HG02623 (cell line): ENCODE measurements around the gene FLT3.
"Not testable (repeated sequence)": the region's sequence is repeated elsewhere in the genome, so short reads cannot be mapped to it uniquely, and the experiment has no call there.

Experiments used
- ATAC-seq: cut with Tn5 transposase; IDR thresholded peaks from one replicate; pipeline ENCODE4 v1.9.1; 2021; ENCODE audit warnings: moderate library complexity; ENCODE audit not compliant: unreplicated experiment

The FLT3 gene

DNA sequence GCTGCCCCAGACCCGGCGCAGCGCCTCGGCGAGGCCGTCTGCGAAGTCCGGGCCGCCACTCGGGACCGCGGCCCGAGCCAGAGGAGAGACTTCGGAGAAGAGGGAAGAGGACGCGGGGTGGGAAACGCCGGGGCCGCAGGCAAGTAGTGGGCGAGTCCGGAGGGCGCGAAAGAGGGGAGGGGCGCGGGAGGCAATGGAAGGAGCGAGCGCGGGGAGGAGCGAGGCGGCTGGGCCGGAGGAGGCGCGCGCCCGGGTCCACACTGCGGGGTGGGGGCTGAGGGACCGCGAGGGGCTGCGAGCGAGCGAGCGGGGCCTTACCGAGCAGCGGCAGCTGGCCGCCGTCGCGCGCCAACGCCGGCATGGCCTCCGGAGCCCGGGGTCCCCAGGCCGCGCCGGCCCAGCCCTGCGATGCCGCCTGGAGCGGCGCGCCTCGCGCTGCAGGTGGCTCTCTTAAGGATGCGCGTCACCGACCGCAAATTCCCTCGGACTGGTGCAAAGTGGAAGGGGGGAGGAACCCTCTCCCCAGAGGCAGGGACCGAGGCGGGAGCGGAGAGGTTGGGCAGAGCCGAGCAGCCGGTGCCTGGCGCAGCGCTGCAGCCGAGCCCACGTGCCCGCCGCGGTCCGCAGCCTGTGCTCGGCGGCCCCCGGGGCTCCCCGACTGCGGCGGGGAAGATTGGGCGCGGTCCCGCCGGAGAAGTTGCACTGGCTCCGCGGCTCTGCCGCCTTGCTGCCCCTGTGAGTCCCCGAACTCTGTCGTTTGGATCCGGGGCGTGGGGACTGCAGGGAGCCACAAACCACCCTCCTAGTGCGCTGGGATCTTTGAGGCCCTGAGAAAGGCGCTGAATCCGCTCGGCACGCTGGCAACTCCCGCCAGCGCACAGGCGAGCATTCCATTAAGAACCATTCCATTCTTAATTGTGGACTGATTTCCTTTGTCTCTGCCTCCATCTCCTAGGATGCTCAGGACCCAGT lies at the start of gene FLT3:
TSS of gene FLT3 (minus strand) at position 427 of the 972 bp plus-strand sequence. CDS start at position 361, 66 bp downstream.
- ATAC-seq = no peak

DNA sequence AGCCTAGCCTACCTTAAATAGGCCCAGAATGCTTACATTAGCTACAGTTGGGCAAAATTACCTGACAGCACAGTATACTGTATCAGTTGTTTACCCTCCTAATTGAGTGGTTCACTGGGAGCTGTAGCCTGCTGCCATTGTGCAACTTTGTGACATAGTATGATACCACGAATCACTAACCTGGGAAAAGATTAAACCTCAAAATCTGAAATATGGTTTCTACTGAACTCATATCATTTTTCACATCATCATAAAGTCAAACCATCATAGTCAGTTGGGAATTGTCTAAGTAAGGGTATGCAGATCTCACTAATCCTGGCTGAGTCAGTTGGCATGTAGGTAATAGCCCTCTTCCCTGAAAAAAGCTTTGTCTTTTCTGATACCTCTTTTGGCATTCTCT lies 47.1 kb upstream of the FLT3 start:
- ATAC-seq = no peak

DNA sequence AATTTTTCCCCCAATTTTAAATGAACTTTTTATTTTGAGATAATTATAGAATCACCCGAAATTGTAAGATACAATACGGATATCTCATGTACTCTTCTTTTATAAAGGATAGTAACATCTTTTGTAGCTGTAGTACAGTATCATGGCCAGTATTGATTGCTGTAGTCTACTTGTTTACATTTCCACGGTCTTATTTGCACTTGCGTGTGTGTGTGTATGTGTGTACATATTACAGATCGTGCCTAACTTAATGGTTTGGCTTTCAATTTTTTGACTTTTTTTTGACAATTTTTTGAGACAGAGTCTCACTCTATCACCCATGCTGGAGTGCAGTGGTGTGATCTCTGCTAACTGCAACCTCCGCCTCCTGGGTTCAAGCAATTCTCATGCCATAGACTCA lies 44.7 kb upstream of the FLT3 start:
- ATAC-seq = no peak

DNA sequence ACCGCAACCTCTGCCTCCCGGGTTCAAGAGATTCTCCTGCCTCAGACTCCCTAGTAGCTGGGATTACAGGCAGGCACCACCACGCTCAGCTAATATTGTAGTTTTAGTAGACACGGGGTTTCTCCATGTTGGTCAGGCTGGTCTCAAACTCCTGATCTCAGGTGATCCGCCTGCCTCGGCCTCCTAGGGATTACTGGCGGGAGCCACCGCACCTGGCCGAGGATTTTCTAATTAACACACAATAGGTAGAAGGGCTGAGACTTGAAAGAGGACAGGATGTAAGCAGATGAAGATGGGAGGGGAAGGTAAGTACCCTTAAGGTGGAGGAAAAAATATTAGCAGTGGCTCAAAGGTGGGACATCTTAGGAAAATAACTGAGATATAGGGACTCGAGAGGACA lies 41.2 kb upstream of the FLT3 start:
- ATAC-seq = not testable (repeated sequence)

DNA sequence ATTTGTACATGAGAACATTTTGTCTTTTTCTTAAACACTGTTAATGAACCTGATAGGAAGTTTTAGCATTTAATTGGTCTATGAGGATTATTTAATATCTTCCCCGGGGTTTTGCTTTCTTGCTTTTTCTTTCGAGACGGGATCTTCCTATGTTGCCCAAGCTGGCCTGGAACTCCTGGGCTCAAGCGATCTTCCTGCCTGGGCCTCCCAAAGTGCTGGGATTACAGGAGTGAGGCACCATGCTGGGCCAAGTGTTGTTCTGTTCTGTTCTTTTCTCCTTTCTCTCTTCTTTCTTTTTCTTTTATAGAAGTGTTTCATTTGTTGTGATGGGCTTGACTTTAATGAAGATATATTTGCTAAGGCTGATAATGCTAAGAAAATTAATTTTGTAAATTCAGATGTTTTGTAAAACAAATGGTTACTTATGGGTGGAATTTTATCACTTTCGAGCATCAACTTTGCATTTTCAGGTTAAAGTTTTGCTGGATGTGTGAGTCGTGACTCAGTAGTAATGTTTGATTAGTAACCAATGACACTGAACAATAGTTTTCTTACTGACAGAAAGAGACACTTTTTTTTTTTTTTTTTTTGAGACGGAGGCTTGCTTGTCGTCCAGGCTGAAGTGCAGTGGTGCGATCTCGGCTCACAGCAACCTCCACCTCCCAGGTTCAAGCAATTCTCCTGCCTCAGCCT lies 40.2 kb upstream of the FLT3 start:
- ATAC-seq = no peak

DNA sequence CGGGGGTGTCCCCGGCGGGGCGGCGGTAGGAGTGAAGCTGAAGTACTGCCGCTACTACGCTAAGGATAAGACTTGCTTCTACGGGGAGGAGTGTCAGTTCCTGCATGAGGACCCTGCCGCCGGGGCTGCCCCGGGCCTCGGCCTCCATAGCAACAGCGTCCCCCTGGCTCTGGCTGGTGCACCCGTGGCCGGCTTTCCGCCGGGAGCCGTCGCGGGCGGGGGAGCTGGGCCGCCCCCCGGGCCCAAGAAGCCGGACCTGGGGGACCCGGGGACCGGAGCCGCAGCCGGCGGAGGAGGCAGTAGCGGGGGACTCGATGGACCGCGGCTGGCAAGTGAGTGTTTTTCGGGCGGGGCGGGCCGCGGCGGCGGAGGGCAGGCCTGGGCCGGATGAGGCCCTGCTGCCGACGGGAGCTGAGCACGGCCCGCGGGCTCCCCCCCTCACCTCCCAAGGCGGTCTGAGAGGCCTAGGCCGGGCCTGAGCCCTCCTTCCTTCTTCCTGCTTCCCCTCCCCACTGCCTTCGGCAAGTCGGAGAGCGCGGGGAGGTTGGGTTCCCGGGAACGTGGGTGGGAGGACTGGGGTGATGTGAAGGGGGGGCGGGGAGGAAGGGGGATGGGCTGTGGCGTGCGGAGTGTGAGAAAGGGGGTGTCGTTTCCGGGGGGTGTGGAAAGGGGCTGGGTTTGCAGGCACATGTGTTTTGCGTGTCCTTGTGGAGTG lies 38.5 kb upstream of the FLT3 start:
- peak; percentile 34 for ATAC-seq

DNA sequence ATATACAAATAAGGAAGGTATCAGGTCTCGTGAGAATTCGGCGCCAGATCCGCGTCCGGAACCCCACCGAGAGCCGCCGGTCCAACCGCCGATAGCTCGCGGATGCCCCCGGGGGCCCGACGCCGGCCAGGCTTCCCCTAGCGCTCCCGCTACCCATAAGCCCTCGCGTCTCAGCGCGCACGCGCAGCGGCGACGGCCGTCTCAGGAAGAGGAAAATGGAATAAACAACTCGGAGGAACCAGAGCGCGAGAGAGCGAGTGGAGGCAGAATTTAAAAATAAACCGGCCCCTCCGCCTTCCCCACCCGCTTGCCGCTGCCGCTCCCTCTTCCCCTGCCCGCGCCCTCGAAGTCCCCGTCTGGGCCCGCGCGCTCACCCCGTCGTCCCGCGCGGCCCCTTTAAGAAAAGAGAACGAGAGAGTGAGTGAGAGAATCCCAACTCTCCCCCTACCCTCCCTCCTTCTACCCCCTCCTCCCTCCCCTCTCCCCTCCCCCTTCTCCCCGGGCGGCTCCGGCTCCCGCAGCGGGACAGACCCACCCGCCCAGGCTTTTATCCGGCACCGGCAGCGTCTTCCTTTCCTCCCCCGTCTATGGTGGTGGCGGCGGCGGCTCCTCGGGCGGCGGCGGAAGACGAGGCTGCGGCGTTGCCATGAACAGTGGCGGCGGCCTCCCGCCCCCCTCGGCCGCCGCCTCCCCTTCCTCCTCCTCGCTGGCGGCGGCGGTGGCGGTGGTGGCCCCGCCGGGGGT lies 37.8 kb upstream of the FLT3 start, which contains the start of gene PAN3:
TSS of gene PAN3 (plus strand) at position 534 of the 744 bp plus-strand sequence. CDS start at position 647, 113 bp downstream.
- peak; percentile 56 for ATAC-seq

DNA sequence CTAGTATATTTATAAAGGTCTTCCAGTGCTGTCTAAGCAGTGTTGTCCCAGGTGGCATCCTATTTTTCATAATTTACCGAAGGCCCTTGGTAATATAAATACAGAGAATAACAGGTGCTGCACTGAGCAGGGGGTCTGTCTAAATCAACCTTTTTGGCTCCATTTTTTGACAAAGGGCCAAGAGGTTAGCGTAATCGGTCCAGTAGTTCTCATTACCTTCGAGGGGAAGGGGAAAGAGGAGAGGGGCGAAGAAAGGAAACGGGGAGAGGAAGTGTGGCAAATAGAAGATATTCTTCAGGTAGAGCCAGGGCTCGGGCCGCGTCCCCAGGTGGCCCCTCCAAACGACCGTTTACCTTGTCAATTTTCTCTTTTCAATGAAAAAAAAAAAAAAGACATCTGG lies 37.2 kb upstream of the FLT3 start:
- no peak for ATAC-seq

DNA sequence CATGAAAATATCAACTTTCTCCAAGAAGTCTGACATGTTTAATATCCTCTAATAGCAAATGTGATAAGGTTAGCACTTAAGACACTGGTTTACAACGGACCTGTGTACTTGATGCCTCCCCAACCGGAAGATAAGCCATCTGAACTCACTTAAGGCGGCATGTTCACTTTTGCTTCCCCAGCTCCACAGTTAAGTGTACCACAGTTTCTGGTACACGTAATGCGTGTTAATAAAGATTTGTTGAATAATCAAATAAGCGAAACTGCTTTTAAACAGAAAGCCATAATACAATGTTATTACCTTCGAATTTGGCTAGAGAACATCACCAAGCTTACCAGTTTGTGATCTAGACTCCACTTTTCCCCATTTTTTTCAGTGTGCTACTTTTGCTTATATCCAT lies 36.5 kb upstream of the FLT3 start:
- no peak for ATAC-seq

DNA sequence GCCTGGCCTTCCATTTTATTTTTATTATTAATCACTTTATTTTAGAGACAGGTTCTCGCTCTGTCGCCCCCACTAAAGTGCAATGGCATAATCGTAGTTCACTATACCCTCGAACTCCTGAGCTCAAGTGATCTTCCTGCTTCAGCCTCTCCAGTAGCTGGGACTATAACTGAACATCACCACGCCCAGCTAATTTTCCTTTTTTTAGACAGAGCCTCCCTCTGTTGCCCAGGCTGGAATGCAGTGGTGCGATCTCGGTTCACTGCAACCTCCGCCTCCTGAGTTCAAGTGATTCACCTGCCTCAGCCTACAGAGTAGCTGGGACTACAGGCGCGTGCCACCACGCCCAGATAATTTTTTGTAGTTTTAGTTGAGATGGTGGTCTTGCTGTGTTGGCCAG lies 31.3 kb upstream of the FLT3 start:
- ATAC-seq = no peak

DNA sequence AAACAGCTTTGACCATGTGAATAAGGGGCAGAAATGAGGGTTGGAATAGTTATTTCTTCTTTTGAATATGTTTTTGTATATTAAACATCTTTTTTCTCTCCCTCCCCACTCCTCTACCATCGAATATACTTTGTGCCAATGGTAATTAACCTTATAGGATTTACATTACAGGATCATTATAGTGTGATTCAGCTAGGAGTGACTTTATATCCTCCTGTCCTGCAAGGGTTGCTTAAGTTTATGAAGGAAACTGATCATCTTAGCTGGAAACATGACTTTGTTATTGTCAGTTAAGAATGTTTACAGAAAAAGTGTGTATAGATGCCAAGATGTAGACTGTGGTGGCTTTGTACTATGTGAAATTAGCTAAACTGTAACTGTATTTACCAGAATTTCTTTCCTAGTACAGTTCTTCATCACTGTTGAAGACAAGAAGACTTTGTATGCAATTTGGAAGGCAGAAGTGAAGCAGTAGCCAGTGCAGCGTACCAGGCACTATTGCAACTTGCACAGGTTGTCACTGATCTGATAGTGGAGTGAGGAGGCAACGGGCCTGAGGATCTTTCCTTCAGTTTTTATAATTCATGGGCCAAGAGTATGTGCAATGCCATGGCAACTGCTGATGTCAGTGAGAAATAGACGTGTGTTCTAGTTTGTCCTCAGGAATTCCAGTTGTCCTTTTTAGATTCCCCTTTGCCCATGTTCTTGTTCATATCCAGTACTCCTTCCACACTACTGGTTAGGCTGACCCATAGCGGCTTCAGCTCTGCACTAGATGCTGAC lies 29.7 kb upstream of the FLT3 start:
- ATAC-seq = no peak

DNA sequence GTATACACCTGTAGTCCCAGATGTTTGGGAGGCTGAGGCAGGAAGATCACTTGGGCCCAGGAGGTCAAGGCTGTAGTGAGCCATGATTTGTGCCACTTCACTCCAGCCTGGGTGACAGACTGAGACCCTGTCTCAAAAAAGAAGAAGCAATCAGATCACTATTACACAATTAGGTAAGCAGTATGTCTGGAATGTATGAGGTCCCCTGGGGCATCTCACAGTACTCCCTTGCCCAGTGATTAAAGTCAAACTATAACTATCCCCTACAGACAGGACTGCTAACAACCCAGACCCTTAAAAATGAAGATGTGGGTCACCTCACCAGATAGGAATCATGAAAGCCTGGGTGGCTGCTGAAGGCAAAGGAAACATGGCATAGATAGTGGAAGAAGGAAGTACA lies 28.6 kb upstream of the FLT3 start:
- ATAC-seq = no peak

DNA sequence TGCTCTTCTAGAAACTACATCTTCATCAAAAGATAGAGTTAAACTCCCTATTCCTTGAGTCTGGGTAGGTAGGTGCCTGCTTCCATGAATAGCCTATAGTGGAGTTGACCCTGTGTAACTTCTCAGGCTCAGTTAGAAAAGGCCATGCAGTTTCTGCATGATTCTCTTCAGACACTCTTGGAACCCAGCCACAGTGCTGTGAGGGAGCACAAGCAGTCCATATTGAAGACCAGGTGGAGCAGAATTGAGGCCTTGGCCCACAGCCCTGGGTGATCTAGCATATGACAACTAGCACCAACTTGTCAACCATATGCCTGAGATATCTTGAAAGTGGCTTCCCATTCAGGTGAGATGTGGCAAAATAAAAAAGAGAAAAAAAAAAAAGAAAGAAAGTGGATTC lies 27.7 kb upstream of the FLT3 start:
- ATAC-seq = no peak

DNA sequence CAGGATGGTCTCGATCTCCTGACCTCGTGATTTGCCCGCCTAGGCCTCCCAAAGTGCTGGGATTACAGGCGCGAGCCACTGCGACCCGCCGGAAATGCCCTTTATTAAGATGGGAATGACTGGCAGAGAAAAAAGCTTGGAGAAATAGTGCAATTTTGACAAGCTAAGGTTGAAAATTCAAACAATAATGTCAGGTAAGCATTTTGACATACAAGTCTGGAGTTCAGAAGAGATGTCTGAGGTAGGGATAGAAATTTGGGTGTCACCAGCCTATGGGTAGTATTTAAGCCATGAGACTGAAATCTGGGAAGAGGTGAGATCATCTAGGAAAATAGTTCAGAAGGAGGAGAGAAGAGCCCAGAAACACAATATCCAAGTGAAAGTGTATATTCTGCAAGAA lies 20.8 kb upstream of the FLT3 start:
- ATAC-seq = no peak

DNA sequence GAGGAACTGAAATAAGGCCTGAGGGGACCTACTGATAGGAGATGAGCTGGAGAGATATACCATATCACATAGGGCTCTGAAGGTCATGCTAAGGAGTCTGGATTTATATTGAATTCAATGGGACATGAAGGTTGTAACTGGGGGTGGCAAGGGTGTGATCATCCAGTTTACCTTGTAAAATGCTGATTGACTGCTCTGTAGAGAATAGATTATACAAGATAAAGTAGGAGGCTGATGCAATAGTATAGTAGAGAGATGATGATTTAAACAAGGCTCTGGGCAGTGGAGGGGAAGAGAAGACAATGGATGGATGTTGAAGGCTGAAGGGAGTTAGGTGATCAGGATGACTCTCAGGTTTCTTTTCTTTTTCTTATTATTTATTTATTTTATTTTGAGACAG lies 19.9 kb upstream of the FLT3 start:
- ATAC-seq = no peak

DNA sequence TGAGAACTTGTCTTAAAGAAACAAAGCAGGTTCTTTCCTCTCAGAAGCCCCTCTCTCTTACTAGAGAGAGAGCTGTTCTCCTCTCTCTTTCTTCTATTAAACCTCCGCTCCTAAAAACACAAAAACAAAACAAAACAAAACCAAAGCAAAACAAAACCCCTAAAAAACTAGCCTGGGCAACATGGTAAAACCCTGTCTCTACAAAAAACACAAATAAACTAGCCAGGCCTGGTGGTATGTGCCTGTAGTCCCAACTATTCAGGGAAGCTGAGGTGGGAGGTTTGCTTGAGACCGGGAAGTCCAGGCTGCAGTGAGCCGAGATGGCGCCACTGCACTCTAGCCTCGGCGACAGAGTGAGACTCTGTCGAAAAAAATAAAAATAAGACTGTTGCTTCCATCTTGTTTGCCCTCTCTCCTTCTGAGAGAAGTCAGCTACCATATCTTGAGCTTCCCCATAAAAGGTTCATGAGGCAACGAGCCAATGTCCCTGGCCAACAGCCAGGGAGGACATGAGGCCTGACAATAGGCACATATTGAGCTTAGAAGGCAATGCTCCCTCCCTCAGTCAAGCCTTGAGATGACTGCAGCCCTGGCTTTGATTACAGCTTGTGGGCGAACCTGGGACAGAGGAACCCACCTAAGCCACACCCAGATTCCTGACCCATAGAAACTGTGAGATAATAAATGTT lies 17.5 kb upstream of the FLT3 start:
- ATAC-seq = no peak

DNA sequence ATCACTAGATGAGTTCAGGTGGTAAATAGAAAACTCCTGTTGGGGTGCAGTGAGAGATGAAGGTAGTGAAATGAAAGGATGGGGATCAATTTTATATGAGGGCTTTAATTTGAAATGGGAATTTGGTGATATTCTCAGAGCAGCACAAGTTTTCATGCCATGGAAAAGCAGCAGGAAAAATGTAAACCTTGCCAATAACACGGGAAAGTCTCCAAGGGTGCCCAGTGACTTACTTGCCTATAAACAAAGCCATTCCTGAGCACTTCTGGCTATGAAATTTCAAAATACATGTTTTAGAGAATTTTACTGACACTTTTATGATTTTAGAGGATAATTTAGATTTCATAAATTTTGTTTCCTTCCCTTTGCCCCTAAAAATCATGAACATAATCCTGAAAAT lies 16.4 kb upstream of the FLT3 start:
- no peak for ATAC-seq

DNA sequence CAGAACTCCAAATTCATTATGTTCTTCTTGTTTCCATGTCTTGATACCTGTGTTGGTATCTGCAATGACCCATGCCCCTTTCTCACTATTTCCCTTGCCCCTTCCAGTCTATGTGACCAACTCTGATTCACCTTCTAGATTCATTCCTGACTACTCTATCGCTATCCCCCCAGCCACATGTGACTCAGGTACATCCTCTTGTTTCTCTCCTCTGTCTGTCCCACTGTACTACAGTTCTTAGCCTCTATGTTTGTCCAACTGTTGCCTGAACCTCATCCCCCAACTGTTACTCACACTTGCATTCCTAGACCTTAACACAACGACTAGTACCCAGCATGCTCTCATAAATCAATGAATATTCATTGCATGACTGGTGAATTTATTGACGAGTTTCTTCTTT lies 10.0 kb upstream of the FLT3 start:
- ATAC-seq = no peak

DNA sequence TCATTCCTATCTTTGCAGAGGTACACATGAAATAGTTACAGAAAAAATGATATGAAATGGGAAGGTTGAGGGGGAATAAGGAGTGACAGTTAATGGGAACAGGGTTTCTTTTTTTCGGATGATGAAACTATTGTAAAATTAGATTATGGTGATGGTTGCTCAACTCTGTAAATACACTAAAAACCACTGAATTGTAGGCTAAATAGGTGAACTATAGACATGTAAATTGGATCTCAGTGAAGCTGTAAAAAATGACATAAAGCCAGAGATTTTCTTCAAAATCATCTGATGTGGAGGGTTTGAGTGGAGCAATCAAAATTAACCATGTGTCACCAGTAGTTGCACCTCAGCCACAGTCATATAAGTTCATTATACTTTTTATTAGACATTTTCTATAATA lies 6.6 kb upstream of the FLT3 start:
- no peak for ATAC-seq
